Epidermal melanocyte (primary cell): ENCODE data around the gene DDAH1.
A peak's percentile ranks its signal among the peaks of the same experiment; 100 is the strongest.
"Not testable (repeated sequence)": the region's sequence is repeated elsewhere in the genome, so short reads cannot be mapped to it uniquely, and the experiment has no call there.

Experiments used
- DNase-seq: peaks from one replicate; pipeline ENCODE4 v3.0.0; 2011; ENCODE audit warnings: low spot score; ENCODE audit not compliant: insufficient read length

DDAH1 gene

GRCh38 chr1:85471558-85471957 lies 6.6 kb upstream of the DDAH1 start:
- no peak for DNase-seq

- DNase-seq, result not testable (repeated sequence)
Observed at GRCh38 chr1:85470130-85470529, 5.2 kb upstream of the DDAH1 start.

- no peak for DNase-seq
Observed at GRCh38 chr1:85467929-85468540, 3.1 kb upstream of the DDAH1 start.

GRCh38 chr1:85467036-85467435 lies 2.1 kb upstream of the DDAH1 start:
- DNase-seq, result no peak

- DNase-seq, result no peak
Observed at GRCh38 chr1:85465786-85466134, 801 bp upstream of the DDAH1 start.

GRCh38 chr1:85464497-85465098 lies 361 bp downstream of the DDAH1 start:
- DNase-seq, result no peak

- no peak for DNase-seq
Observed at GRCh38 chr1:85463731-85464496, 1.0 kb downstream of the DDAH1 start.

GRCh38 chr1:85462931-85463649 lies 1.9 kb downstream of the DDAH1 start:
- no peak for DNase-seq

- peak; percentile 37 for DNase-seq
Observed at GRCh38 chr1:85461216-85461918, 3.6 kb downstream of the DDAH1 start.

- no peak for DNase-seq
Observed at GRCh38 chr1:85460555-85461088, 4.3 kb downstream of the DDAH1 start.

GRCh38 chr1:85459290-85459689 lies 5.7 kb downstream of the DDAH1 start:
- DNase-seq, result no peak

- DNase-seq, result no peak
Observed at GRCh38 chr1:85454214-85454613, 10.7 kb downstream of the DDAH1 start.

- no peak for DNase-seq
Observed at GRCh38 chr1:85453640-85454194, 11.2 kb downstream of the DDAH1 start.

GRCh38 chr1:85452948-85453347 lies 12.0 kb downstream of the DDAH1 start:
- DNase-seq, result no peak

- DNase-seq, result no peak
Observed at GRCh38 chr1:85451236-85451830, 13.6 kb downstream of the DDAH1 start.

GRCh38 chr1:85450832-85451231 lies 14.1 kb downstream of the DDAH1 start:
- DNase-seq, result no peak

GRCh38 chr1:85449356-85449755 lies 15.6 kb downstream of the DDAH1 start:
- no peak for DNase-seq

GRCh38 chr1:85448358-85448757 lies 16.6 kb downstream of the DDAH1 start:
- DNase-seq, result no peak

GRCh38 chr1:85447006-85447943 lies 17.7 kb downstream of the DDAH1 start:
- no peak for DNase-seq
